OCI-LY7 (cell line): ENCODE measurements around the gene ABCC9. TPM values are rescaled to one million over a fixed set of nuclear protein-coding genes. Genes with fewer than 3 reads are reported as not detected.

Source experiments
- BruUV-seq: library from RNA; stranded (reverse); fragments of 400-500 nt; replicated peaks from 2 replicates; lab custom pipeline; 2021; lab: Mats Ljungman, UMichigan
- CTCF ChIA-PET: fragments of 300-600 bp; sonication (Branson Sonifier 250); formaldehyde crosslinking; loops from one replicate; lab custom pipeline; 2022; ENCODE audit warnings: antibody characterized with exemption; ENCODE audit not compliant: unreplicated experiment; lab: Charles Lee
- POLR2A ChIA-PET: fragments of 300-600 bp; sonication (Branson Sonifier 250); formaldehyde crosslinking; loops from one replicate; lab custom pipeline; 2022; ENCODE audit warnings: antibody characterized with exemption; lab: Charles Lee
- DNase-seq: peaks from one replicate; pipeline ENCODE4 v3.0.0-alpha.2; 2015; ENCODE audit warnings: low spot score
- H2AFZ ChIP-seq: fragments of 200-600 bp; sonication (generic), shearing (Covaris generic); 2 replicates; pipeline ENCODE4 v1.6.1; 2014; ENCODE audit warnings: mild to moderate bottlenecking, antibody characterized with exemption, low read length, moderate library complexity
- H3K27ac ChIP-seq: fragments of 200-600 bp; sonication (generic); 2 replicates; pipeline ENCODE4 v1.5.1; 2014; ENCODE audit warnings: mixed run types, low read depth, mild to moderate bottlenecking, moderate library complexity, low read length, inconsistent platforms; ENCODE audit not compliant: poor library complexity, severe bottlenecking
- H3K36me3 ChIP-seq: fragments of 200-600 bp; sonication (generic); 2 replicates; pipeline ENCODE4 v1.6.1; 2014; ENCODE audit warnings: mild to moderate bottlenecking, antibody characterized with exemption, low read length, moderate library complexity, mixed read lengths; ENCODE audit not compliant: insufficient read depth
- H3K4me1 ChIP-seq: fragments of 200-600 bp; sonication (generic); 2 replicates; pipeline ENCODE4 v1.5.1; 2014; ENCODE audit warnings: mild to moderate bottlenecking, low read length; ENCODE audit not compliant: insufficient read depth, poor library complexity, severe bottlenecking
- H3K4me2 ChIP-seq: fragments of 200-600 bp; sonication (generic); 2 replicates; pipeline ENCODE4 v1.6.1; 2014; ENCODE audit warnings: mild to moderate bottlenecking, low read length
- H3K4me3 ChIP-seq: fragments of 200-600 bp; sonication (generic); 2 replicates; pipeline ENCODE4 v1.5.1; 2014; ENCODE audit warnings: mild to moderate bottlenecking, low read depth, low read length; ENCODE audit not compliant: poor library complexity, severe bottlenecking
- H3K79me2 ChIP-seq: fragments of 200-600 bp; sonication (generic); 2 replicates; pipeline ENCODE4 v1.6.1; 2016; ENCODE audit warnings: low read depth, mild to moderate bottlenecking, low read length, moderate library complexity, mixed read lengths; ENCODE audit not compliant: insufficient read depth
- H3K9me2 ChIP-seq: fragments of 200-600 bp; sonication (generic); 2 replicates; pipeline ENCODE4 v1.6.1; 2016; ENCODE audit warnings: mild to moderate bottlenecking, low read length, mixed read lengths; ENCODE audit not compliant: insufficient read depth
- H3K9me3 ChIP-seq: fragments of 200-600 bp; sonication (generic); 2 replicates; pipeline ENCODE4 v1.6.1; 2014; ENCODE audit warnings: mild to moderate bottlenecking, mixed run types, low read length, mixed read lengths
- H4K20me1 ChIP-seq: fragments of 200-600 bp; sonication (generic); 2 replicates; pipeline ENCODE4 v1.6.1; 2014; ENCODE audit warnings: mild to moderate bottlenecking, antibody characterized with exemption, low read length, moderate library complexity, mixed read lengths; ENCODE audit not compliant: insufficient read depth
- EZH2phosphoT487 ChIP-seq: fragments of 200-600 bp; sonication (generic); IDR thresholded peaks from 2 replicates; pipeline ENCODE4 v1.6.1; 2018; ENCODE audit warnings: low read depth, borderline replicate concordance, mild to moderate bottlenecking, mixed run types, antibody characterized with exemption, low read length, moderate library complexity, mixed read lengths
- intact Hi-C: fragments of 100-400 bp; cut with micrococcal nuclease; formaldehyde crosslinking; loops from one replicate; pipeline ENCODE4 v1.10.0; 2022; ENCODE audit not compliant: unreplicated experiment
- total RNA-seq, 2 experiments: library from RNA; depleted of rRNA in 1 of 2; stranded (reverse); fragments of >200 nt in 1 of 2; shearing (Covaris generic) in 1 of 2; gene quantifications; 2 replicates each; pipeline ENCODE4 v1.2.3, GENCODE V29; 2014 to 2022
- TF ChIP-seq, protein P1 (sequence below): fragments of 200-600 bp; sonication (generic); conservative IDR thresholded peaks from 2 replicates; pipeline ENCODE4 v1.5.1; 2014; ENCODE audit warnings: mild to moderate bottlenecking, antibody characterized with exemption, low read length, moderate library complexity, mixed read lengths

ABCC9 gene
- total RNA-seq, 2 experiments from 2014 or later = not detected

DNA sequence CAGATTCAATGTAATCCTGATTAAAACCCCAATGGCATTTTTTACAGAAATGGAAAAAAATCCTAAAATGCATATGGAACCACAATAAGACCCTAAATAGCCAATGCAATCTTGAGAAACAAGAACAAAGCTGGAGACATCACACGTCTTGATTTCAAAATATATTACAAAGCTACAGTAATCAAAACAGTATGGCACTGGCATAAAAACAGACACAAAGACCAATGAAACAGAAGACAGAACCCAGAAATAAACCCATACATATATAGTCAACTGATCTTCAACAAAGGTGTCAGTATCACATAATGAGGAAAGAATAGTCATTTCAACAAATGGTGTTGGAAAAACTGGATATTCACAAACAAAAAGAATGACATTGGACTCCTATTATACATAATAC, 9.4 kb upstream of the ABCC9 start:
- DNase-seq = no peak
- H3K9me3 ChIP-seq = peaks cover 7% of the 10 kb centered on the region
- H3K79me2 ChIP-seq = no peaks in the 10 kb centered on the region
- intact Hi-C loops = no loop called here
- no peaks in the 10 kb centered on the region for H3K36me3 ChIP-seq
- no peak overlapping the region for H3K4me3 ChIP-seq
- no peaks in the 10 kb centered on the region for H3K9me2 ChIP-seq
- no peak overlapping the region for H3K27ac ChIP-seq
- no TSS peak for BruUV-seq
- ChIA-PET POLR2A (interaction anchor here (1.6 kb wide), 1 partner anchor 13 kb away, joined by 6 read pairs; no protein-coding TSS in a partner anchor), CTCF (no interaction called here)
- TF ChIP-seq EZH2phosphoT487 = no peak
- TF ChIP-seq, protein P1, sequence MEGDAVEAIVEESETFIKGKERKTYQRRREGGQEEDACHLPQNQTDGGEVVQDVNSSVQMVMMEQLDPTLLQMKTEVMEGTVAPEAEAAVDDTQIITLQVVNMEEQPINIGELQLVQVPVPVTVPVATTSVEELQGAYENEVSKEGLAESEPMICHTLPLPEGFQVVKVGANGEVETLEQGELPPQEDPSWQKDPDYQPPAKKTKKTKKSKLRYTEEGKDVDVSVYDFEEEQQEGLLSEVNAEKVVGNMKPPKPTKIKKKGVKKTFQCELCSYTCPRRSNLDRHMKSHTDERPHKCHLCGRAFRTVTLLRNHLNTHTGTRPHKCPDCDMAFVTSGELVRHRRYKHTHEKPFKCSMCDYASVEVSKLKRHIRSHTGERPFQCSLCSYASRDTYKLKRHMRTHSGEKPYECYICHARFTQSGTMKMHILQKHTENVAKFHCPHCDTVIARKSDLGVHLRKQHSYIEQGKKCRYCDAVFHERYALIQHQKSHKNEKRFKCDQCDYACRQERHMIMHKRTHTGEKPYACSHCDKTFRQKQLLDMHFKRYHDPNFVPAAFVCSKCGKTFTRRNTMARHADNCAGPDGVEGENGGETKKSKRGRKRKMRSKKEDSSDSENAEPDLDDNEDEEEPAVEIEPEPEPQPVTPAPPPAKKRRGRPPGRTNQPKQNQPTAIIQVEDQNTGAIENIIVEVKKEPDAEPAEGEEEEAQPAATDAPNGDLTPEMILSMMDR = no peak
- no peak overlapping the region for H2AFZ ChIP-seq
- H3K4me2 ChIP-seq = no peak overlapping the region
- no peaks in the 10 kb centered on the region for H4K20me1 ChIP-seq
- no peaks in the 10 kb centered on the region for H3K4me1 ChIP-seq

DNA sequence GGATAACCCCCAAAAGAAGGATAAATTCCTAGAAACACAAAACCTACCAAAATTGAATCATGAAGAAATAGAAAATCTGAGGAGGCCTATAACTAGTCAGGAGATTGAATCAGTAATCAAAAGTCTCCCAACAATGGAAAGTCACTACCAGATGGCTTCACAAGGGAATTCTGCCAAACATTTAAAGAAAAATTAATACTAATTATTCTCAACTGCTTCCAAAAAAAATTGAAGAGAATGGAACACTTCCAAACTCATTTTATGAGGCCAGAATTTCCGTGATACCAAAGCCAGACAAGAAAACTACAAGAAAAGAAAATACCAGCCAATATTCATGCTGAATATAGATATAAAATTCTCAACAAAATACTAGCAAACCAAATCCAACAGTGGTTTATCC, 7.8 kb upstream of the ABCC9 start:
- Histone ChIP-seq H3K4me3 (no peak overlapping the region), H4K20me1 (no peaks in the 10 kb centered on the region), H2AFZ (no peak overlapping the region), H3K36me3 (no peaks in the 10 kb centered on the region), H3K9me3 (peaks cover 7% of the 10 kb centered on the region), H3K9me2 (no peaks in the 10 kb centered on the region), H3K79me2 (no peaks in the 10 kb centered on the region), H3K4me1 (no peaks in the 10 kb centered on the region), H3K27ac (no peak overlapping the region), H3K4me2 (no peak overlapping the region)
- TF ChIP-seq EZH2phosphoT487 = no peak
- TF ChIP-seq, protein P1 = no peak
- BruUV-seq = no TSS peak
- no peak for DNase-seq
- ChIA-PET CTCF (no interaction called here), POLR2A (no interaction called here)
- intact Hi-C loops = no loop called here

DNA sequence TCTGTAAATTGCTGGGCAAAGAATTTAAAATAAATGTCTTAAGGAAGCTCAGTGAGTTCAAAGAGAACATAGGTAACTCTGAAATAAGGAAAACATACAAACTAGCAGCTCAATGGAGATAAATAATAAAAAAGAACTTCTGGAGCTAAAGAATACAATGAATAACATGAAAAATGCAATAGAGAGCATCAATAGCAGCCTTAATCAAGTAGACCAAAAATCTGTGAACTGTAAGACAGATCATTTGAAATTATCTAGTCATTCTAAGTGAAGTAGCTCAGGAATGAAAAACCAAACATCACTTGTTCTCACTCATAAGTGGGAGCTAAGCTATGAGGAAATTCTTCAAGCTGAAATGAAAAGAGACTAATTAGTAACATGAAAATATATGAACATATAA, 5.8 kb upstream of the ABCC9 start:
- no TSS peak for BruUV-seq
- no peak for TF ChIP-seq EZH2phosphoT487
- TF ChIP-seq, protein P1 = no peak
- Histone ChIP-seq H3K4me1 (no peaks in the 10 kb centered on the region), H2AFZ (no peak overlapping the region), H3K4me3 (no peak overlapping the region), H3K9me3 (peaks cover 7% of the 10 kb centered on the region), H3K79me2 (no peaks in the 10 kb centered on the region), H3K4me2 (no peak overlapping the region), H4K20me1 (no peaks in the 10 kb centered on the region), H3K9me2 (no peaks in the 10 kb centered on the region), H3K27ac (no peak overlapping the region), H3K36me3 (no peaks in the 10 kb centered on the region)
- intact Hi-C loops = no loop called here
- DNase-seq = no peak
- POLR2A ChIA-PET = no interaction called here
- CTCF ChIA-PET = no interaction called here
